ENCODE results near the gene ALG3. TPM values are rescaled to one million over a fixed set of nuclear protein-coding genes. Genes with fewer than 3 reads are reported as not detected.

ALG3 gene
- total RNA-seq, 1 experiment from 2014 or later: 57.2 TPM

- DNase-seq: no peak
- Histone ChIP-seq H3K4me3 (no peak overlapping the region), H3K27me3 (no peaks in the 10 kb centered on the region), H3K36me3 (peaks cover 40% of the 10 kb centered on the region), H3K9me3 (no peaks in the 10 kb centered on the region)
Measured at GRCh38 chr3:184241141-184241446, 7.7 kb downstream of the ALG3 start.

GRCh38 chr3:184240384-184241140, 8.2 kb downstream of the ALG3 start:
- Histone ChIP-seq H3K4me3 (no peak overlapping the region), H3K9me3 (no peaks in the 10 kb centered on the region), H3K27me3 (no peaks in the 10 kb centered on the region), H3K36me3 (peaks cover 35% of the 10 kb centered on the region)
- DNase-seq: no peak

GRCh38 chr3:184239708-184240107, 9.1 kb downstream of the ALG3 start:
- Histone ChIP-seq H3K27me3 (no peaks in the 10 kb centered on the region), H3K9me3 (no peaks in the 10 kb centered on the region), H3K4me3 (no peak overlapping the region), H3K36me3 (peaks cover 27% of the 10 kb centered on the region)
- DNase-seq: no peak

- H3K27me3 ChIP-seq: no peaks in the 10 kb centered on the region
- no peaks in the 10 kb centered on the region for H3K9me3 ChIP-seq
- H3K36me3 ChIP-seq: peaks cover 22% of the 10 kb centered on the region
- no peak for DNase-seq
- no peak overlapping the region for H3K4me3 ChIP-seq
Measured at GRCh38 chr3:184239221-184239620, 9.5 kb downstream of the ALG3 start.

- Histone ChIP-seq H3K27me3 (no peaks in the 10 kb centered on the region), H3K4me3 (no peak overlapping the region), H3K9me3 (no peaks in the 10 kb centered on the region), H3K36me3 (peaks cover 13% of the 10 kb centered on the region)
- no peak for DNase-seq
Measured at GRCh38 chr3:184238246-184238818, 10.4 kb downstream of the ALG3 start.

- Histone ChIP-seq H3K9me3 (no peaks in the 10 kb centered on the region), H3K36me3 (peaks cover 8% of the 10 kb centered on the region), H3K4me3 (no peak overlapping the region), H3K27me3 (no peaks in the 10 kb centered on the region)
- no peak for DNase-seq
Measured at GRCh38 chr3:184237807-184238206, 11.0 kb downstream of the ALG3 start.

- Histone ChIP-seq H3K36me3 (peaks cover 2% of the 10 kb centered on the region; the same call in 1 of the 2 replicates), H3K4me3 (no peak overlapping the region), H3K9me3 (no peaks in the 10 kb centered on the region), H3K27me3 (peaks cover 2% of the 10 kb centered on the region; the same call in 1 of the 2 replicates)
- no peak for DNase-seq
Measured at GRCh38 chr3:184237211-184237610, 11.6 kb downstream of the ALG3 start.

- no peak overlapping the region for H3K4me3 ChIP-seq
- no peaks in the 10 kb centered on the region for H3K9me3 ChIP-seq
- no peaks in the 10 kb centered on the region for H3K36me3 ChIP-seq
- H3K27me3 ChIP-seq: peaks cover 8% of the 10 kb centered on the region
- DNase-seq: no peak
Measured at GRCh38 chr3:184236636-184237035, 12.1 kb downstream of the ALG3 start.

- Histone ChIP-seq H3K27me3 (peaks cover 14% of the 10 kb centered on the region), H3K36me3 (no peaks in the 10 kb centered on the region), H3K4me3 (no peak overlapping the region), H3K9me3 (no peaks in the 10 kb centered on the region)
- no peak for DNase-seq
Measured at GRCh38 chr3:184236033-184236410, 12.7 kb downstream of the ALG3 start.

- peaks cover 17% of the 10 kb centered on the region for H3K27me3 ChIP-seq
- DNase-seq: no peak
- H3K4me3 ChIP-seq: no peak overlapping the region
- no peaks in the 10 kb centered on the region for H3K36me3 ChIP-seq
- H3K9me3 ChIP-seq: no peaks in the 10 kb centered on the region
Measured at GRCh38 chr3:184235381-184236032, 13.3 kb downstream of the ALG3 start.

GRCh38 chr3:184234671-184235380, 13.9 kb downstream of the ALG3 start:
- DNase-seq: no peak
- no peak overlapping the region for H3K4me3 ChIP-seq
- peaks cover 23% of the 10 kb centered on the region for H3K27me3 ChIP-seq
- no peaks in the 10 kb centered on the region for H3K36me3 ChIP-seq
- H3K9me3 ChIP-seq: no peaks in the 10 kb centered on the region

GRCh38 chr3:184234224-184234623, 14.5 kb downstream of the ALG3 start:
- no peaks in the 10 kb centered on the region for H3K9me3 ChIP-seq
- no peak overlapping the region for H3K4me3 ChIP-seq
- DNase-seq: peak; percentile 85
- peaks cover 29% of the 10 kb centered on the region for H3K27me3 ChIP-seq
- no peaks in the 10 kb centered on the region for H3K36me3 ChIP-seq

GRCh38 chr3:184233127-184233843, 15.5 kb downstream of the ALG3 start:
- DNase-seq: no peak
- Histone ChIP-seq H3K9me3 (no peaks in the 10 kb centered on the region), H3K36me3 (no peaks in the 10 kb centered on the region), H3K4me3 (no peak overlapping the region), H3K27me3 (peaks cover 37% of the 10 kb centered on the region)

- Histone ChIP-seq H3K9me3 (no peaks in the 10 kb centered on the region), H3K36me3 (no peaks in the 10 kb centered on the region), H3K27me3 (peaks cover 47% of the 10 kb centered on the region), H3K4me3 (no peak overlapping the region)
- DNase-seq: no peak
Measured at GRCh38 chr3:184231671-184232070, 17.1 kb downstream of the ALG3 start.

GRCh38 chr3:184230603-184231528, 17.9 kb downstream of the ALG3 start:
- Histone ChIP-seq H3K36me3 (no peaks in the 10 kb centered on the region), H3K4me3 (no peak overlapping the region), H3K9me3 (no peaks in the 10 kb centered on the region), H3K27me3 (peaks cover 52% of the 10 kb centered on the region)
- no peak for DNase-seq

- no peak for DNase-seq
- peaks cover 55% of the 10 kb centered on the region for H3K27me3 ChIP-seq
- no peaks in the 10 kb centered on the region for H3K9me3 ChIP-seq
- H3K36me3 ChIP-seq: no peaks in the 10 kb centered on the region
- peak overlapping the region; percentile 25; the same call in 1 of the 2 replicates for H3K4me3 ChIP-seq
Measured at GRCh38 chr3:184230081-184230602, 18.6 kb downstream of the ALG3 start.
